Gastroesophageal sphincter (tissue), 4 donors: ENCODE results near the gene HDAC4. TPM values are rescaled to one million over a fixed set of nuclear protein-coding genes. Genes with fewer than 3 reads are reported as not detected.
"Not testable (repeated sequence)": the region's sequence is repeated elsewhere in the genome, so short reads cannot be mapped to it uniquely, and the experiment has no call there.

Source experiments
- ATAC-seq: fragments of 150-250 bp; one replicate; pipeline ENCODE4 v1.9.1; 2016; ENCODE audit warnings: mild to moderate bottlenecking, moderate library complexity
- H3K27ac ChIP-seq, 4 donors: fragments of 200-600 bp; sonication (generic) in 3 of 4; 1 replicate in 3 of 4; 2 replicates in 1 of 4; pipeline ENCODE4 v1.5.1; 2016 to 2019
- H3K27me3 ChIP-seq: fragments of 200-600 bp; sonication (generic); one replicate; pipeline ENCODE4 v1.5.1; 2019
- H3K36me3 ChIP-seq, 2 donors: fragments of 200-600 bp; sonication (generic); one replicate each; pipeline ENCODE4 v1.5.1; 2019; ENCODE audit warnings: control low read depth in 1 of 2
- H3K4me1 ChIP-seq, 3 donors: fragments of 200-600 bp; sonication (generic); 1 replicate in 2 of 3; 2 replicates in 1 of 3; pipeline ENCODE4 v1.5.1; 2016 to 2019; ENCODE audit warnings: control low read depth in 2 of 3
- H3K4me3 ChIP-seq, 2 donors: fragments of 200-600 bp; sonication (generic); one replicate each; pipeline ENCODE4 v1.5.1; 2019; ENCODE audit warnings: mild to moderate bottlenecking in 1 of 2, moderate library complexity in 1 of 2
- H3K9me3 ChIP-seq, 3 donors: fragments of 200-600 bp; sonication (generic); one replicate each; pipeline ENCODE4 v1.5.1; 2017 to 2019; ENCODE audit warnings: control low read depth in 2 of 3
- EP300 ChIP-seq: sonication (generic); formaldehyde crosslinking; IDR thresholded peaks from one replicate; pipeline ENCODE4 v1.6.1; 2017; ENCODE audit warnings: antibody characterized with exemption, mild to moderate bottlenecking
- POLR2A ChIP-seq, 2 donors: fragments of 450-650 bp; IDR thresholded peaks; one replicate each; pipeline ENCODE4 v1.6.1; 2017; ENCODE audit warnings: antibody characterized with exemption in 2 of 2, mild to moderate bottlenecking in 2 of 2, moderate library complexity in 1 of 2
- POLR2AphosphoS5 ChIP-seq: sonication (generic); formaldehyde crosslinking; IDR thresholded peaks from one replicate; pipeline ENCODE4 v1.6.1; 2017; ENCODE audit warnings: antibody characterized with exemption
- WGBS, 2 donors: methylation state at CpG; one replicate each; pipeline ENCODE4 v1.1.5; 2018; ENCODE audit warnings: low coverage in 1 of 2; 5-methylcytosine and 5-hydroxymethylcytosine counted together
- total RNA-seq, 4 donors: library from RNA; depleted of rRNA; stranded (reverse); fragments of >200 nt; gene quantifications; one replicate each; pipeline ENCODE4 v1.1.0, GENCODE V29; 2016
- TF ChIP-seq, protein P1 (sequence below), 4 experiments: fragments of 200-600 bp in 2 of 4; fragments of 450-650 bp in 2 of 4; sonication (generic) in 1 of 4; IDR thresholded peaks; one replicate each; pipeline ENCODE4 v1.5.1; 2017 to 2019; ENCODE audit warnings: antibody characterized with exemption in 4 of 4, mild to moderate bottlenecking in 2 of 4, moderate library complexity in 2 of 4

HDAC4 gene
- total RNA-seq, 4 donors from 2014 or later = 41.3 to 104 (median 85.8) TPM

DNA sequence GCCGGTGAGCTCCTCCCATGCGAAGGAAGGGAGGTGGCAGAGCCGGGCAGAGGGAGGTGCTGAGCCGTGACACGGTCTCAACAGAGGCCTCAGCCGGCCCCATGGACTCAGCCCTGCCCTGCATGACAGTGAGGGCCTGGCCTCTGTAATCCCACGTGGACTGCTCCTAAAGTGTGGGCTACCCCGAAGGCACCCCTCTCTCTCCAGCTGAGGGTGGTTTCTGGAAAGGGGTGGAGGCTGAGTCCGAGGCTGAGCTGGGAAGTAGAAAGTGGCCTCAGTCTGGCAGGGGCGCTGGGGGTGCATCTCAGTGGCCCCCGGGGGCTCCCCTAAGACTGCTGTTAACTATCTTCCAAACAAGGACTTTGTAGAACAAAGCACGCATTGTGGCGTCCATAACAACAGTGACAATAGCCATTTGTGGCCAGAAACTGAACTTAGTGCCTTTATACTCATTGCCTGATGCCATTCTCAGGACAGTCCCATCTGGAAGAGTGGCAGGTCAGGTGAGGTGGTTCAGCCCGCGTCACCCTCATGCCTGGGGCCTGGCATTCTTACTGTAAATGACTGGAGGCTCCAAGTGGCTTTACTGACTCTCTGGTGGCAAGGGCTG lies 360.6 kb downstream of the HDAC4 start:
- WGBS, 2 donors = 21% methylated on average over 2 of the region's 15 CpGs; no CpG with 5 or more reads in 1 of the 2 donors
- Histone ChIP-seq H3K4me3 (no peak overlapping the region), H3K4me1 (peaks cover 0 to 4% (median 0%) of the 10 kb centered on the region in 3 donors), H3K9me3 (no peaks in the 10 kb centered on the region), H3K27ac (no peak overlapping the region), H3K36me3 (no peaks in the 10 kb centered on the region), H3K27me3 (no peaks in the 10 kb centered on the region)
- TF ChIP-seq POLR2AphosphoS5 (no peak), EP300 (no peak), POLR2A (IDR thresholded peaks at IDR 0.05) (no peak)
- TF ChIP-seq, protein P1, sequence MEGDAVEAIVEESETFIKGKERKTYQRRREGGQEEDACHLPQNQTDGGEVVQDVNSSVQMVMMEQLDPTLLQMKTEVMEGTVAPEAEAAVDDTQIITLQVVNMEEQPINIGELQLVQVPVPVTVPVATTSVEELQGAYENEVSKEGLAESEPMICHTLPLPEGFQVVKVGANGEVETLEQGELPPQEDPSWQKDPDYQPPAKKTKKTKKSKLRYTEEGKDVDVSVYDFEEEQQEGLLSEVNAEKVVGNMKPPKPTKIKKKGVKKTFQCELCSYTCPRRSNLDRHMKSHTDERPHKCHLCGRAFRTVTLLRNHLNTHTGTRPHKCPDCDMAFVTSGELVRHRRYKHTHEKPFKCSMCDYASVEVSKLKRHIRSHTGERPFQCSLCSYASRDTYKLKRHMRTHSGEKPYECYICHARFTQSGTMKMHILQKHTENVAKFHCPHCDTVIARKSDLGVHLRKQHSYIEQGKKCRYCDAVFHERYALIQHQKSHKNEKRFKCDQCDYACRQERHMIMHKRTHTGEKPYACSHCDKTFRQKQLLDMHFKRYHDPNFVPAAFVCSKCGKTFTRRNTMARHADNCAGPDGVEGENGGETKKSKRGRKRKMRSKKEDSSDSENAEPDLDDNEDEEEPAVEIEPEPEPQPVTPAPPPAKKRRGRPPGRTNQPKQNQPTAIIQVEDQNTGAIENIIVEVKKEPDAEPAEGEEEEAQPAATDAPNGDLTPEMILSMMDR (IDR thresholded peaks at IDR 0.05) = no peak
- no peak for ATAC-seq

DNA sequence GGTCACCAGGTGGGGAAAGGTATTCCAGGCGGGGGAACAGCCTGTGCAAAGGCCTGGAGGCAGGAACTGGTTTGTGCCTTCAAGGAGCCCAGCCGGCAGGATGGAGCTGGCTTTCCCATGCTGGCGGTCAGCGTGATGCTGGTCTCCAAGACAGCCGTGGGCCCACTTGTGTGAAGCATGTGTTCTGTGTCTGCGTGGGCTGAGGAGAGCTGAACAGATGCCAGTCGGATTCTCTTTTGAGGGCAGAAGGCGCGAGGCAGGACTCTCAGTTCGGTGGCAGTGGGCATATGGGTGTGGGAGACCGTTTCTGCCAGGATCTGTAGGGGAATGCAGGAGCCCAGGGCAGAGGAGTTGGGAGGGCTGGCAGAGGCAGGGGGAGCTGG lies 361.4 kb downstream of the HDAC4 start:
- TF ChIP-seq POLR2A (IDR thresholded peaks at IDR 0.05) (no peak), EP300 (no peak), POLR2AphosphoS5 (no peak)
- TF ChIP-seq, protein P1 (IDR thresholded peaks at IDR 0.05) = no peak
- Histone ChIP-seq H3K9me3 (no peaks in the 10 kb centered on the region), H3K27me3 (peaks cover 6% of the 10 kb centered on the region), H3K27ac (no peak overlapping the region), H3K4me3 (no peak overlapping the region), H3K4me1 (peaks cover 0 to 9% (median 0%) of the 10 kb centered on the region in 3 donors), H3K36me3 (no peaks in the 10 kb centered on the region)
- WGBS, 2 donors = 90 to 100% methylated on average over 1 to 4 of the region's 11 CpGs
- no peak for ATAC-seq

DNA sequence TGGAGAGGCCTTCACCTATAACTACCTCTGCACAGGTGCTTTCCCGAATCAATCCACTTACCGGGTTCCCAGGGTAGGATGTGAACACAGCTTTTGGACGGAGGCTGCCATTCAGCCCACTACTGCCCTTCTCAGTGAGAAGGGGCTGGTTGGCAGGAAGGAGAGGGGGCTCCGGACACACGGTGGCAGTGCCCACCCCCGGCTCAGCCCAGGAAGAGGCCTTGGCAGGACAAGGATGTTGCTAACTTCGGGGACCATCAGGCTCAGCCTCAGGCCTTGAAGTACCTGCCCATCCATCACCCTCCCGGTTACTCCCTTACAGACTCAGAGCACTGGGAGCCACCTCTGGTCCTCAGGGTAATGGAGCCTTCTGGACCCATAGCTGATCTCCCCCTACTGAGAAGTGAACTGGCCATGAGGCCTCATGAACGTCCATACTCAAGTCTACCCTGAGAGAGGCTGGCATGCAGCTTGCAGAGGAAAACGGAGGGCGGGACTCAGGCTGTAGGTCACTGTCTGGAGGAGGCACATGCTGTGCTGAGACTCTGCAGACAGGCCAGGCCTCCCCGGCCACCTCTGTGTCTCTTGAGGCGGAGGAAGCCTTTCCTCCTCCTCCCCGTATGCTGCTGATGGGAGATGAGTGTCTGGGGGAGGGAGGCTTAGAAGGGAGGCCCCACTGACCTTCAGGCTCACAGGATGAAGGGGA lies 361.9 kb downstream of the HDAC4 start:
- Histone ChIP-seq H3K27ac (no peak overlapping the region), H3K4me3 (no peak overlapping the region), H3K27me3 (peaks cover 6% of the 10 kb centered on the region), H3K36me3 (no peaks in the 10 kb centered on the region), H3K9me3 (no peaks in the 10 kb centered on the region), H3K4me1 (peaks cover 0 to 9% (median 0%) of the 10 kb centered on the region in 3 donors)
- TF ChIP-seq, protein P1 (IDR thresholded peaks at IDR 0.05) = no peak
- no peak for TF ChIP-seq POLR2AphosphoS5
- TF ChIP-seq EP300 = no peak
- TF ChIP-seq POLR2A (IDR thresholded peaks at IDR 0.05) = no peak
- ATAC-seq = no peak
- WGBS, 2 donors = 73 to 75% methylated on average over 3 to 4 of the region's 14 CpGs

DNA sequence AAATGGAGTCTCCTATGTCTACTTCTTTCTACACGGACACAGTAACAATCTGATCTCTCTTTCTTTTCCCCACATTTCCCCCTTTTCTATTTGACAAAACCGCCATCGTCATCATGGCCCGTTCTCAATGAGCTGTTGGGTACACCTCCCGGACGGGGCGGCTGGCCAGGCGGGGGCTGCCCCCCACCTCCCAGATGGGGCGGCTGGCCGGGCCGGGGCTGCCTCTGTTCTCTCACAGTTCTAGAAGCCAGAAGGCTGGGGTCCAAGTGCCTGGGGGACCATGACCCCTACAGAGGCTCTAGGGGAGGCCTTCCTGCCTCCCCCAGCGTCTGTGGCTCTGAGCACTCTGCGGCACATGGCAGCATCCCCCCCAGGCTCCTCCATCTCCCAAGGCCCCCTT lies 362.5 kb downstream of the HDAC4 start:
- not testable (repeated sequence) for ATAC-seq, H3K36me3 ChIP-seq, H3K4me3 ChIP-seq, H3K27me3 ChIP-seq, H3K27ac ChIP-seq, H3K4me1 ChIP-seq, H3K9me3 ChIP-seq
- 100% methylated on average over 1 of the region's 13 CpGs; no CpG with 5 or more reads in 1 of the 2 donors for WGBS, 2 donors

DNA sequence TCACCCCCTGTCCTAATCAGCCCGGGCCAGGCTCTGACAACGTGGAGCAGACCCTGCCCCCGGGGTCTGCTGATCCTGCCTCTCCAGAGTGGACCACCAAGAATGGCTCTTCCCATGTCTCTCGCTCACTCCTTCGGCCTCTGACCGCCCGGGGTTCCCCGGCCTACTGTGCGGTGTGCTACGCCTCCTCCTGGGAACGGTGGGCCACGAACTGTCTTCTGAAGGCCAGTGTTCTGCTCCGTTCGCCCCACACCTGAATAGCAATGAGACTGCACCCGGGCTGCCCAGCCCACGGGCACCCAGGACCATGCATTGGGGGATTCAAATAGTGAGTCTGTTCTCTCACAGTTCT lies 363.3 kb downstream of the HDAC4 start:
- H3K27ac ChIP-seq = no peak overlapping the region

More for the DNA sequence above, 363.3 kb downstream of the HDAC4 start:
- ATAC-seq = no peak
- Histone ChIP-seq H3K4me3 (no peak overlapping the region), H3K27me3 (peaks cover 6% of the 10 kb centered on the region), H3K9me3 (no peaks in the 10 kb centered on the region), H3K36me3 (no peaks in the 10 kb centered on the region), H3K4me1 (peaks cover 0 to 9% (median 0%) of the 10 kb centered on the region in 3 donors)
- TF ChIP-seq POLR2AphosphoS5 (no peak), POLR2A (IDR thresholded peaks at IDR 0.05) (no peak), EP300 (no peak)
- TF ChIP-seq, protein P1 (IDR thresholded peaks at IDR 0.05) = no peak
- WGBS, 2 donors = 85 to 89% methylated on average over 8 to 10 of the region's 16 CpGs
